BJ (cell line): ENCODE measurements around the gene C4orf51. TPM values are rescaled to one million over a fixed set of nuclear protein-coding genes. Genes with fewer than 3 reads are reported as not detected.

Experiments
- CTCF ChIA-PET: fragments of 350-600 bp; formaldehyde crosslinking; extraction: SDS; loops from one replicate; lab custom pipeline; 2021; ENCODE audit warnings: antibody characterized with exemption, inconsistent platforms; lab: Yijun Ruan, JAX
- POLR2A ChIA-PET: fragments of 300-600 bp; sonication (Branson Sonifier 250); formaldehyde crosslinking; extraction: SDS; loops from one replicate; lab custom pipeline; 2021; ENCODE audit warnings: antibody characterized with exemption; lab: Charles Lee
- DNase-seq: peaks from one replicate; pipeline ENCODE4 v3.0.0-alpha.2; 2011; ENCODE audit warnings: low read depth
- H3K27me3 ChIP-seq: 2 replicates; pipeline ENCODE4 v1.6.0; 2011; ENCODE audit warnings: low read length; ENCODE audit not compliant: control insufficient read depth, insufficient read depth
- H3K36me3 ChIP-seq: 2 replicates; pipeline ENCODE4 v1.5.1; 2011; ENCODE audit warnings: low read length; ENCODE audit not compliant: control insufficient read depth, insufficient read depth
- H3K4me3 ChIP-seq: 2 replicates; pipeline ENCODE4 v1.5.1; 2011; ENCODE audit warnings: low read depth, mild to moderate bottlenecking, control low read depth, low read length
- polyA plus RNA-seq: library from polyadenylated mRNA; depleted of rRNA; stranded (reverse); fragments of >200 nt; gene quantifications from 2 replicates; pipeline ENCODE4 v1.2.3, GENCODE V29; 2011; rRNA removed
- TF ChIP-seq, protein P1 (sequence below): IDR thresholded peaks from 2 replicates; pipeline ENCODE4 v1.5.1; 2011; ENCODE audit warnings: low read depth, mild to moderate bottlenecking, control low read depth, inconsistent platforms, low read length, moderate library complexity; ENCODE audit not compliant: insufficient read depth

The C4orf51 gene
- polyA plus RNA-seq, 1 experiment = not detected

DNA sequence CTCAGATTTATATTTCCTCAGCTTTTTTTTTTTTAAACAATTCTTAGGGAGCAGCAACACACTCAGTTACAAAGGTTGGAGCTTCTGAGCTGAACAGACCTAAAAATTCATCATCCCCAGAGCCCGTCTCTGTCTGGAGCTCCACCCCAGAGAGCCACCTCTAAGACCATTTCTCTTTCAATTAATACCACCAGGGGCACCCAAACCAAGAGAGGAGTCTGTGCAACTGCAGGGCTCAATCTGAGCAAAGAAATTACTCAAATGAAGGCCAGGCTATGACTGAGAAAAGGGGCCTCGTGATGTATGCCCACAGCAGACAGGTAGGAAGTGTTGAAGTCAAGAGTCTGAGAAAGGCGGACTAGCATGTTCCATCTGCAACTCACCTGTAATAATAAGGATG is 95.5 kb downstream of the C4orf51 start:
- peaks cover 10% of the 10 kb centered on the region for H3K36me3 ChIP-seq
- no peak overlapping the region for H3K4me3 ChIP-seq
- CTCF ChIA-PET = no interaction called here
- no peak for DNase-seq
- TF ChIP-seq, protein P1, sequence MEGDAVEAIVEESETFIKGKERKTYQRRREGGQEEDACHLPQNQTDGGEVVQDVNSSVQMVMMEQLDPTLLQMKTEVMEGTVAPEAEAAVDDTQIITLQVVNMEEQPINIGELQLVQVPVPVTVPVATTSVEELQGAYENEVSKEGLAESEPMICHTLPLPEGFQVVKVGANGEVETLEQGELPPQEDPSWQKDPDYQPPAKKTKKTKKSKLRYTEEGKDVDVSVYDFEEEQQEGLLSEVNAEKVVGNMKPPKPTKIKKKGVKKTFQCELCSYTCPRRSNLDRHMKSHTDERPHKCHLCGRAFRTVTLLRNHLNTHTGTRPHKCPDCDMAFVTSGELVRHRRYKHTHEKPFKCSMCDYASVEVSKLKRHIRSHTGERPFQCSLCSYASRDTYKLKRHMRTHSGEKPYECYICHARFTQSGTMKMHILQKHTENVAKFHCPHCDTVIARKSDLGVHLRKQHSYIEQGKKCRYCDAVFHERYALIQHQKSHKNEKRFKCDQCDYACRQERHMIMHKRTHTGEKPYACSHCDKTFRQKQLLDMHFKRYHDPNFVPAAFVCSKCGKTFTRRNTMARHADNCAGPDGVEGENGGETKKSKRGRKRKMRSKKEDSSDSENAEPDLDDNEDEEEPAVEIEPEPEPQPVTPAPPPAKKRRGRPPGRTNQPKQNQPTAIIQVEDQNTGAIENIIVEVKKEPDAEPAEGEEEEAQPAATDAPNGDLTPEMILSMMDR = no peak
- POLR2A ChIA-PET = interaction anchor here (0.6 kb wide), 1 partner anchor 810 kb away, joined by 11 read pairs; no protein-coding TSS in a partner anchor
- H3K27me3 ChIP-seq = no peaks in the 10 kb centered on the region

DNA sequence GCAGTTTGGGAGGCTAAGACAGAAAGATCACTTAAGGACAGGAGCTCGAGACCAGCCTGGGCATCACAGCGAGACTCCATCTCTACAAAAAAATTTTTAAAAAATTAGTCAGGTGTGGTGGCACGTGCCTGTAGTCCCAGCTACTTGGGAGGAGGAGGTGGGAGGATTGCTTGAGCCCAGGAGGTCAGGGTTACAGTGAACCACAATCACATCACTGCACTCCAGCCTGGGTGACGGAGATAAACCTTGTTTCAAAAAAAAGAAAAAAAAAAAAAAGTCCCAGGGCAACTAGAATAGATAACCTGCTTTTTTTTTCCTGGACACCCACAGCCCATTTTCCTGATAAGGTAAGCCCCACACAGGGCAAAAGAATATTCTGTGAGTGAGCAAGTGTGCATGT is 96.3 kb downstream of the C4orf51 start:
- no peak overlapping the region for H3K4me3 ChIP-seq
- H3K27me3 ChIP-seq = no peaks in the 10 kb centered on the region
- ChIA-PET CTCF (no interaction called here), POLR2A (no interaction called here)
- H3K36me3 ChIP-seq = peaks cover 10% of the 10 kb centered on the region
- TF ChIP-seq, protein P1 = no peak
- DNase-seq = no peak

DNA sequence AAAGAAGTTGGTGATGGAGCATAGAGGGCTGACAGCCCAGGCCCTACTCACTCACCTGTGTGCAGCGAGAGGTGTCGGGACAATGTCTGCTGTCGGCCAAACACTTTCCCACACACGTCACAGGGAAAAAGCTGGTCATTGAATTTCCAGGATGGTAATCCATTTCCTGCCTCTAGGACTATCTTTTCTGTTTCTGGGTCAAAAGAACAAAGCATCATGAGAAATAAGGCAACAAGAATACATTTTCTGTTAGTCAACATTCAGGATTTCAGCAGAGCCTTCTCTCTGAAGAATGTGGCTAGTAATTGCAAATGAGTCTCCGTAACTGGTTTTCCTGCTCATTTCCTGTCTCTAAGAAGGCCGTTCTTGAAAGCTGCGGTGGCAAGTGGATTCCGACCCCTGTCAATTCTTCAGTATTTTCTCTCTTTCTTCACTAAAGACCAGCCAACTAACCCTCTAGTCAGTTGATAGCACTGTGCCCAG is 99.4 kb downstream of the C4orf51 start:
- Histone ChIP-seq H3K4me3 (no peak overlapping the region), H3K36me3 (peaks cover 1% of the 10 kb centered on the region; the same call in 1 of the 2 replicates), H3K27me3 (no peaks in the 10 kb centered on the region)
- no peak for DNase-seq
- ChIA-PET POLR2A (no interaction called here), CTCF (no interaction called here)
- TF ChIP-seq, protein P1 = no peak

DNA sequence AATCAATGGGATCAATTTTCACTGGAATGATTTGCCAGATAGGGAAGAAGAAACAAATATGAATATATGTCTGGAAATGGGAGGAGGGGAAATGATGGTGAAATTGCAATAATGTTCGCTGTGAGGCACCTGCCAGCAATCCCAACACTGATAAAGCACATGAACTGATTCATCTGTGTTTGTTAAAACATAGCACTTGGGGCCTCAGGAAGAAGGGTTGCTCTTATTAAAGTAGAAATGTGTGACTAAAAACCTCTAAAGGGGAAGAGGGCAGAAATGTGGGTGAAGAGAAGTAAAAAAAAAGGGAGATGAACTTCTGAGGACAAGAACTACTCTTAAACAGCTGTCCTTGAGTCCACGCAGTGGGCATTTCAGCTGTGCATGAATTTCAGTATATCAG is 101.4 kb downstream of the C4orf51 start:
- Histone ChIP-seq H3K4me3 (no peak overlapping the region), H3K27me3 (no peaks in the 10 kb centered on the region), H3K36me3 (peaks cover 1% of the 10 kb centered on the region; the same call in 1 of the 2 replicates)
- DNase-seq = no peak
- ChIA-PET POLR2A (no interaction called here), CTCF (interaction anchor here (1.1 kb wide), 1 partner anchor 20 kb away, joined by 4 read pairs; no protein-coding TSS in a partner anchor)
- TF ChIP-seq, protein P1 = no peak

Other genes with a start within 250 kb of the C4orf51 start
- 26.1 and 27.5 TPM in 2 replicates for gene SMAD1, start 198.3 kb upstream of the C4orf51 start, polyA plus RNA-seq
- gene MMAA, start 60.8 kb upstream of the C4orf51 start, polyA plus RNA-seq = 3.4 and 7.9 TPM in 2 replicates